Motor neuron (in vitro differentiated cells): Measurements from ENCODE around the gene SELPLG. TPM values are rescaled to one million over a fixed set of nuclear protein-coding genes. Genes with fewer than 3 reads are reported as not detected.

ENCODE experiments used
- ATAC-seq, 8 experiments: fragments of 200-7000 bp; cut with Tn5 transposase; replicated peaks in 6 of 8; 2 replicates each; pipeline ENCODE4 v1.8.0; 2021; ENCODE audit warnings: mild to moderate bottlenecking in 8 of 8, moderate library complexity in 8 of 8
- H3K27ac ChIP-seq, 2 donors: fragments of 250-450 bp; sonication (Bioruptor Pico); 2 replicates each; pipeline ENCODE4 v1.9.0; 2021; ENCODE audit warnings: antibody characterized with exemption in 2 of 2, mild to moderate bottlenecking in 2 of 2, moderate library complexity in 1 of 2
- H3K4me1 ChIP-seq, 2 donors: fragments of 250-450 bp; sonication (Bioruptor Pico); replicated peaks in 1 of 2; 2 replicates each; pipeline ENCODE4 v1.6.1; 2021; ENCODE audit warnings: antibody characterized with exemption in 2 of 2, mild to moderate bottlenecking in 2 of 2, moderate library complexity in 1 of 2
- H3K4me3 ChIP-seq, 5 donors: fragments of 250-450 bp; sonication (Bioruptor Pico); 2 replicates each; pipeline ENCODE4 v1.9.0; 2021; ENCODE audit warnings: antibody characterized with exemption in 5 of 5, mild to moderate bottlenecking in 5 of 5, moderate library complexity in 4 of 5
- WGBS, 10 experiments: fragments of 450-650 bp; shearing (Covaris generic); methylation state at CpG; one replicate each; pipeline ENCODE4 v1.0.0; 2022; 5-methylcytosine and 5-hydroxymethylcytosine counted together
- in situ Hi-C, 9 experiments: fragments of 400-800 bp; cut with MboI; loops; one replicate each; pipeline ENCODE4 v1.15.0; 2021; ENCODE audit warnings: low sequenced_read_pairs in 9 of 9, low pct_unique_long_range_greater_than_20kb in 2 of 9; ENCODE audit not compliant: unreplicated experiment in 9 of 9
- total RNA-seq, 8 experiments: library from RNA; unstranded; fragments of 300-600 nt; gene quantifications; 2 replicates each; pipeline versions ENCODE4 v1.2.3 to v1.2.4, GENCODE V29; 2022

Gene SELPLG
- total RNA-seq, 8 experiments from 2014 or later = 0.38 to 4.7 (median 1.0) TPM

DNA sequence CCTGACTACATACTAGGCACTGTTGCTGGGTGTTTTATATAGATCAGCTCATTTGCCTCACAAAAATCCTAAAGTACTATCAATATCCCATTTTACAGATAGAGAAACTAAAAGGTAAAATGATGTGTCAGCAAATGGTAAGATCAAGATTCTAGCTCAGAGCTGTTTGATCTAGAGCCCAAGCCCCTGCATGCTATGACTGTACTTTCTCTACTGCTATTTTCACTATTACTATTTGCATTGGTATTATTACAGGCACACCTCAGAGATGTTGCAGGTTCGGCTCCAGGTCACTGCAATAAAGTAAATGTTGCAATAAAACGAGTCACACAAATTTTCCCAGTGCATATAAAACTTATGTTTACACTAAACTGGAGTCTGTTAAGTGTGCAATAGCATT, 60.4 kb downstream of the SELPLG start:
- WGBS, 10 experiments = 0 to 82% (median 43%) methylated on average over 1 to 2 of the region's 2 CpGs; no CpG with 5 or more reads in 4 of the 10 experiments
- H3K27ac ChIP-seq = no peak overlapping the region
- H3K4me3 ChIP-seq = no peak overlapping the region
- in situ Hi-C loops = no loop called here
- no peak for ATAC-seq
- no peaks in the 10 kb centered on the region for H3K4me1 ChIP-seq

DNA sequence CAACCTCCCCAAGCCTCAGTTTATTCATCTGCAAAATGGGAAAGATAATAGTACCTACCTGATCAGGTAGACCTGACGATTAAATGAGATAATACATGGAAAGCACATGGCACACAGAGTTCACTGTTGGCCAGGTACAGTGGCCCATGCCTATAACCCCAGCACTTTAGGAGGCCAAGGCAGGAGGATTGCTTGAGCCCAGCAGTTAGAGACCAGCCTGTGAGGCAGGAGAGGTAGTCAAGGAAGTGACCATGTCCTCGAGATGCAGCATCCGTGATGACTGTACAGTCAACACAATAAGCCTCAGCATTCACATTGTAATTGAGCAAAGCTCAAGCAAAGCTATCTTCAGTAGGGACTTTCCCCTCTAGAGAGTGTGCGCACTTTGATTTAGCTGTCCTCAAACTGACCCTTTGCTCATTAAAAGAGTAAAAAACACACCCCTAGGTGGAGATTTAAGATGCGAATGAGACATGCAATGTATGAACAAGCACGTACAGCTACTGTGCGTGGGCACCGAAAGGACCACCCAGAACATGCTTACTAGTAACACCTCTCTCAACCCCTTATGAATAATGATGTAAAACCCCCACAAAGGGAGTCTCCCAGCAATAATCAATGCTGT, 61.4 kb downstream of the SELPLG start:
- no peak overlapping the region for H3K4me3 ChIP-seq
- H3K4me1 ChIP-seq = no peaks in the 10 kb centered on the region
- H3K27ac ChIP-seq = no peak overlapping the region
- peak in 5 of 8 experiments; percentile 4 to 91 (median 86) for ATAC-seq
- in situ Hi-C loops = no loop called here
- WGBS, 10 experiments = 0 to 100% (median 44%) methylated on average over 1 to 7 of the region's 8 CpGs; no CpG with 5 or more reads in 1 of the 10 experiments

Other genes starting within 250 kb of the SELPLG start
- 10 to 100 TPM in 2 of 8 experiments, 1 to 10 TPM in 6; 4.6 to 14.1 (median 6.7) TPM for gene FICD, start 118.6 kb downstream of the SELPLG start, total RNA-seq
- 10 to 100 TPM; 39.7 to 68.7 (median 46.1) TPM for gene SART3, start 72.7 kb downstream of the SELPLG start, total RNA-seq
- 100 to 1,000 TPM in 3 of 8 experiments, 10 to 100 TPM in 5; 74.4 to 244 (median 90.2) TPM for gene ISCU, start 71.3 kb downstream of the SELPLG start, total RNA-seq
- gene TMEM119, start 35.8 kb downstream of the SELPLG start, total RNA-seq = 10 to 100 TPM in 2 of 8 experiments, 1 to 10 TPM in 2, under 1 TPM in 4; 0.05 to 31.1 (median 0.73) TPM
- gene CORO1C, start 97.6 kb upstream of the SELPLG start, total RNA-seq = 10 to 100 TPM; 35.4 to 75.1 (median 50.2) TPM
- gene SSH1, start 223.7 kb upstream of the SELPLG start, total RNA-seq = 10 to 100 TPM in 3 of 8 experiments, 1 to 10 TPM in 5; 4.6 to 14.4 (median 8.4) TPM
- 1 to 10 TPM in 1 of 8 experiments, under 1 TPM in 6, not detected in 1; 0.15 to 1.4 (median 0.43) TPM for gene DAO, start 246.2 kb upstream of the SELPLG start, total RNA-seq